B cell (primary cell): ENCODE data around the gene PDCD4. TPM values are rescaled to one million over a fixed set of nuclear protein-coding genes. Genes with fewer than 3 reads are reported as not detected.

Experiments used
- ATAC-seq: fragments of 200-7000 bp; cut with Tn5 transposase; one replicate; pipeline ENCODE4 v1.10.0; 2021; ENCODE audit warnings: low read depth, mild to moderate bottlenecking, moderate number of reproducible peaks, moderate library complexity
- CTCF ChIA-PET: fragments of 350-600 bp; sonication (Branson Sonifier 250); formaldehyde crosslinking; loops from one replicate; lab custom pipeline; 2021; ENCODE audit warnings: antibody characterized with exemption, inconsistent platforms; lab: Charles Lee
- POLR2A ChIA-PET: fragments of 350-600 bp; sonication (Branson Sonifier 250); formaldehyde crosslinking; loops from one replicate; lab custom pipeline; 2021; ENCODE audit warnings: antibody characterized with exemption; lab: Charles Lee
- DNase-seq: peaks from one replicate; pipeline ENCODE4 v3.0.0; 2013
- H2AFZ ChIP-seq: 2 replicates; pipeline ENCODE4 v1.6.1; 2012; ENCODE audit warnings: mild to moderate bottlenecking, low read depth, low read length; ENCODE audit not compliant: insufficient read depth, poor library complexity, severe bottlenecking
- H3K27ac ChIP-seq, 2 donors: 1 replicate in 1 of 2; 2 replicates in 1 of 2; pipeline ENCODE4 v1.5.1; 2012 to 2013; ENCODE audit warnings: low read length in 2 of 2, mild to moderate bottlenecking in 2 of 2, moderate library complexity in 1 of 2
- H3K27me3 ChIP-seq, 4 experiments: fragments of 200-600 bp in 1 of 4; sonication (generic) in 1 of 4; replicated peaks in 1 of 4; 1 replicate in 2 of 4; 2 replicates in 2 of 4; pipeline versions ENCODE4 v1.6.1 to v1.7.0; 2013 to 2016; ENCODE audit warnings: low read length in 3 of 4, mild to moderate bottlenecking in 2 of 4, mixed read lengths in 1 of 4, moderate library complexity in 1 of 4; ENCODE audit not compliant: insufficient read depth in 4 of 4, control insufficient read depth in 3 of 4; ENCODE audit errors: control extremely low read depth in 1 of 4
- H3K36me3 ChIP-seq, 2 experiments: replicated peaks in 1 of 2; 1 replicate in 1 of 2; 2 replicates in 1 of 2; pipeline versions ENCODE4 v1.6.1 to v1.7.1; 2013; ENCODE audit warnings: low read length in 1 of 2; ENCODE audit not compliant: insufficient read depth in 2 of 2, control insufficient read depth in 1 of 2; ENCODE audit errors: control extremely low read depth in 1 of 2, extremely low read depth in 1 of 2
- H3K4me1 ChIP-seq, 2 donors: fragments of 200-600 bp in 1 of 2; sonication (generic) in 1 of 2; 1 replicate in 1 of 2; 2 replicates in 1 of 2; pipeline versions ENCODE4 v1.5.1 to v1.6.1; 2013 to 2017; ENCODE audit warnings: low read length in 2 of 2; ENCODE audit not compliant: control insufficient read depth in 2 of 2, insufficient read depth in 2 of 2
- H3K4me2 ChIP-seq: replicated peaks from 2 replicates; pipeline ENCODE3; 2012; ENCODE audit warnings: mild to moderate bottlenecking, low read depth, low read length; ENCODE audit not compliant: poor library complexity, severe bottlenecking
- H3K4me3 ChIP-seq, 5 experiments: fragments of 200-600 bp in 1 of 5; sonication (generic) in 1 of 5; 1 replicate in 3 of 5; 2 replicates in 2 of 5; pipeline versions ENCODE4 v1.5.1 to v1.7.0; 2011 to 2016; ENCODE audit warnings: low read length in 4 of 5, mild to moderate bottlenecking in 4 of 5, low read depth in 2 of 5, control low read depth in 1 of 5, moderate library complexity in 1 of 5; ENCODE audit not compliant: insufficient read depth in 1 of 5; ENCODE audit errors: control extremely low read depth in 1 of 5, extremely low read depth in 1 of 5
- H3K79me2 ChIP-seq: fragments of 200-600 bp; sonication (generic); one replicate; pipeline ENCODE4 v1.6.0; 2016; ENCODE audit warnings: low read length; ENCODE audit not compliant: control insufficient read depth, insufficient read depth
- H3K9ac ChIP-seq: fragments of 200-600 bp; sonication (generic); 2 replicates; pipeline ENCODE4 v1.6.1; 2017; ENCODE audit warnings: mild to moderate bottlenecking, low read length, moderate library complexity
- H3K9me3 ChIP-seq, 3 donors: one replicate each; pipeline versions ENCODE4 v1.6.1 to v1.7.1; 2013; ENCODE audit warnings: low read length in 2 of 3; ENCODE audit not compliant: control insufficient read depth in 2 of 3, insufficient read depth in 1 of 3; ENCODE audit errors: control extremely low read depth in 1 of 3
- H4K20me1 ChIP-seq: 2 replicates; pipeline ENCODE4 v1.6.0; 2012; ENCODE audit warnings: mild to moderate bottlenecking, low read length; ENCODE audit not compliant: insufficient read depth, control insufficient read depth, poor library complexity, severe bottlenecking
- H3K27ac Mint-ChIP-seq: one replicate; pipeline ENCODE4 v1.8.0; 2021; ENCODE audit warnings: mixed read lengths
- H3K27me3 Mint-ChIP-seq: one replicate; pipeline ENCODE4 v1.8.0; 2021; ENCODE audit warnings: mixed read lengths
- H3K4me1 Mint-ChIP-seq: one replicate; pipeline ENCODE4 v1.8.0; 2021; ENCODE audit warnings: mixed read lengths
- H3K4me3 Mint-ChIP-seq: one replicate; pipeline ENCODE4 v1.8.0; 2021; ENCODE audit warnings: mixed read lengths
- H3K9me3 Mint-ChIP-seq: one replicate; pipeline ENCODE4 v1.8.0; 2022; ENCODE audit warnings: mixed read lengths; ENCODE audit not compliant: insufficient read depth
- EZH2 ChIP-seq: IDR thresholded peaks from 2 replicates; pipeline ENCODE4 v1.6.1; 2012; ENCODE audit warnings: borderline replicate concordance, low read depth, mild to moderate bottlenecking, moderate library complexity, low read length; ENCODE audit not compliant: insufficient read depth, poor library complexity, severe bottlenecking
- WGBS: methylation state at CpG from one replicate; pipeline ENCODE4 v1.1.5; 2013; ENCODE audit warnings: missing lambda C conversion rate; ENCODE audit not compliant: insufficient coverage; 5-methylcytosine and 5-hydroxymethylcytosine counted together
- intact Hi-C: fragments of 100-400 bp; cut with micrococcal nuclease; formaldehyde crosslinking; loops from one replicate; pipeline ENCODE4 v1.10.0; 2022
- polyA plus RNA-seq: library from polyadenylated mRNA; depleted of rRNA; stranded (reverse); fragments of >200 nt; gene quantifications from 2 replicates; pipeline ENCODE4 v1.2.3, GENCODE V29; 2012
- total RNA-seq, 2 donors: library from RNA; stranded (reverse); fragments of 120-200 nt in 1 of 2; gene quantifications; 1 replicate in 1 of 2; 2 replicates in 1 of 2; pipeline versions ENCODE4 v1.2.3 to v1.2.4, GENCODE V29; 2013 to 2022
- TF ChIP-seq, protein P1 (sequence below): fragments of 200-600 bp; IDR thresholded peaks from one replicate; pipeline ENCODE4 v1.8.0; 2022; ENCODE audit warnings: antibody characterized with exemption, mild to moderate bottlenecking

PDCD4 gene
- total and polyA plus RNA-seq, 2 donors (not counting 1 experiment from before 2014, with no cell fraction given) = 33.9 to 169 TPM

- Histone ChIP-seq H3K79me2 (peaks cover 75% of the 10 kb centered on the region), H2AFZ (peak overlapping the region; percentile 68), H3K9ac (peak overlapping the region; percentile 88), H4K20me1 (peaks cover 11% of the 10 kb centered on the region), H3K9me3 (no peaks in the 10 kb centered on the region), H3K27me3 (no peaks in the 10 kb centered on the region), H3K27ac (peak overlapping the region; percentile 89 to 94), H3K4me2 (peak overlapping the region; percentile 87), H3K4me1 (peaks cover 53% of the 10 kb centered on the region in 2 donors), H3K4me3 (peak overlapping the region; percentile 82 to 94 (median 85)), H3K36me3 (peaks cover 0 to 11% of the 10 kb centered on the region in 2 experiments)
- intact Hi-C loops = loop anchor here (1.0 to 5.0 kb wide), 6 partner anchors 8 to 306 kb away; partner anchors contain the start of genes BBIP1, SHOC2 and SMC3
- ChIA-PET CTCF (interaction anchor here (0.6 to 2.3 kb wide), 18 partner anchors 10 to 126 kb away, joined by 3 to 56 read pairs (median 4); no protein-coding TSS in a partner anchor), POLR2A (interaction anchor here (0.7 to 2.7 kb wide), 10 partner anchors 8 to 87 kb away, joined by 3 to 44 read pairs (median 4); partner anchors contain the start of genes BBIP1 and SHOC2)
- H3K4me1 Mint-ChIP-seq = peaks cover 57% of the 10 kb centered on the region
- TF ChIP-seq EZH2 = no peak
- TF ChIP-seq, protein P1, sequence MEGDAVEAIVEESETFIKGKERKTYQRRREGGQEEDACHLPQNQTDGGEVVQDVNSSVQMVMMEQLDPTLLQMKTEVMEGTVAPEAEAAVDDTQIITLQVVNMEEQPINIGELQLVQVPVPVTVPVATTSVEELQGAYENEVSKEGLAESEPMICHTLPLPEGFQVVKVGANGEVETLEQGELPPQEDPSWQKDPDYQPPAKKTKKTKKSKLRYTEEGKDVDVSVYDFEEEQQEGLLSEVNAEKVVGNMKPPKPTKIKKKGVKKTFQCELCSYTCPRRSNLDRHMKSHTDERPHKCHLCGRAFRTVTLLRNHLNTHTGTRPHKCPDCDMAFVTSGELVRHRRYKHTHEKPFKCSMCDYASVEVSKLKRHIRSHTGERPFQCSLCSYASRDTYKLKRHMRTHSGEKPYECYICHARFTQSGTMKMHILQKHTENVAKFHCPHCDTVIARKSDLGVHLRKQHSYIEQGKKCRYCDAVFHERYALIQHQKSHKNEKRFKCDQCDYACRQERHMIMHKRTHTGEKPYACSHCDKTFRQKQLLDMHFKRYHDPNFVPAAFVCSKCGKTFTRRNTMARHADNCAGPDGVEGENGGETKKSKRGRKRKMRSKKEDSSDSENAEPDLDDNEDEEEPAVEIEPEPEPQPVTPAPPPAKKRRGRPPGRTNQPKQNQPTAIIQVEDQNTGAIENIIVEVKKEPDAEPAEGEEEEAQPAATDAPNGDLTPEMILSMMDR = no peak
- no peaks in the 10 kb centered on the region for H3K27me3 Mint-ChIP-seq
- peak overlapping the region; percentile 96 for H3K27ac Mint-ChIP-seq
- H3K9me3 Mint-ChIP-seq = no peaks in the 10 kb centered on the region
- WGBS = under 1% methylated on average over 51 of the region's 70 CpGs
- peak; percentile 87 for DNase-seq
- ATAC-seq = peak; percentile 61
- peak overlapping the region; percentile 91 for H3K4me3 Mint-ChIP-seq
Measured at GRCh38 chr10:110872145-110872983, 636 bp downstream of the PDCD4 start.
